ENCODE results near the gene ASPN.
"Not testable (repeated sequence)": the region's sequence is repeated elsewhere in the genome, so short reads cannot be mapped to it uniquely, and the experiment has no call there.

ASPN gene

DNA sequence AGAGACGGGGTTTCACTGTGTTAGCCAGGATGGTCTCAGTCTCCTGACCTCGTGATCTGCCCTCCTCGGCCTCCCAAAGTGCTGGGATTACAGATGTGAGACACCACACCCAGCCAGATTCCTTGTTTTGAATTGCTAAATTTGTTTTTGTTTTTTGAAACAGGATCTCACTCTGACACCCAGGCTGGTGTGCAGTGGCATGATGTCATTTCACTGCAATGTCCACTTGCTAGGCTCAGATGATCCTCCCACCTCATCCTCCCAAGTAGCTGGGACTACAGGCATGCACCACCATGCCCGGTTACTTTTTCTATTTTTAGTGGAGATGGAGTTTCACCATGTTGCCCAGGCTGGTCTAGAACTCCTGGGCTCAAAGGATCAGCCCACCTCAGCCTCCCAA lies 71.1 kb downstream of the ASPN start:
- not testable (repeated sequence) for DNase-seq (ENCODE audit: low read depth in 2 of 2)

DNA sequence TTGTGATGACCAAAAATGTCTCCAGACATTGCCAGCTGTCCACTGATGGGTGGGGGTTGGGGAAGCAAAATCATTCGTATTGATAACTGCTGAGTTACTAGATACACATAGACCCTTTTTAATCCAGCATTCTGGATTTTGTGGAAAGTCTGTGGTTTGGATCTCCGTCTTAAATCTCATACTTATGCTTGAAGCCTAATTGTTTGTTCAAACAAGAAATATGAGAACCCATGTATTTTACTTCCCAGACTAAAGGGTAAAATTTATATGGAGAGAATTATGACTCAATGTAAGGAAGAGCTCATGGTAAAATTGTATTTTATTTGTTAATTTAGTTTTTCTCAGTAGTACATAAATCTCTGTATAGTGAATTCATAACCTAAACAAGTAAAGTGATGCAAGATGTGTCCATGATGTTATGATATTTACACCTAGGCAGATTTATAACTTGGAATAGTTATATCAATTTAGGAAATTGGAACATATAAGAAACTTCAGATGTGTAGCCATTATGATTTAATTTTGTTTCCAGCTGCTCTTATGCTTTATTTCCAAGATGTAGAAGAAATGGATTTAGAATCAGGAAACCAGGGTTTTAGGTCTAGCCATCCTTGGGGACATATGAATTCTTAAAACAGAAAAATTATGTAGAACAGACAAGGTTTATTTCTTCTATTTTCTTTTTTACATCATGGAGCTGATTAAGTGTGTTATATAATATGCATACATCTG lies 73.4 kb downstream of the ASPN start:
- DNase-seq (ENCODE audit: low read depth in 2 of 2), result no peak

DNA sequence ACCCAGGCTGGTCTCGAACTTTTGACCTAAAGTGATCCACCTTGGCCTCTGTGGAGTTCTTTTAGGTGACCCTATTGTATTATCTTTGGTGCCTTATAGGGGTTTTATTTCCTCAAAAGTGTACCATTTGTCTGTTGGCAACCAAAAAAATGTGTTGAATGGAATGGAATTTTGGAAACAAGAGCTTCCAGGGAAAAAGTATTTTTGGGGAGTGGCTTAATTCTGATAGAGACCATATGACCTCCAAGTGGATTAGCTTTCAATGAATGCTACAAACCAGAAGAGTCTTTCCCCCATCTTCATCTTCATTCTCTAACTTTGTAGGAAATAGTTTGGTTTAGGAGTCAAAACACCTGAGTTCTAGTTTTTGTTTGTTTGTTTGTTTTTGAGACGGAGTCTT lies 74.5 kb downstream of the ASPN start:
- no peak for DNase-seq (ENCODE audit: low read depth in 2 of 2)

DNA sequence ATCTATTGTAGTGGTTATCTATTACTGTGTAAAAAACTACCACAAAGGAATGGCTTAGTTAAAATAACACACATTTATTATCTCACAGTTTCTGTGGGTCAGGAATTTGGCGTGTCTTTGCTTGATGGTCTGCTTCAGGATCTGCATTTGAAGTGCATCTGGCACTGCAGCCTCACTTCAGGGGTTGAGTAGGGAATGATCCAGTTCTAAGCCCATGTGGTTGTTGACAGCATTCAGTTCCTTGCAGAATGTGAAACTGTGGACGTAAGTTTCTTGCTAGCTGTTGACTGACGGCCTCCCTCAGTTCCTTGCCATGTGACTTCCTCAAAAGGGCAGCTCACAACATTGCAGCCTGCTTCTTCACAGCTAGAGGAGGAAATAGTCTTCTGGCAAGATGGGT lies 75.8 kb downstream of the ASPN start:
- no peak for DNase-seq (ENCODE audit: low read depth in 2 of 2)

Measured in stimulated activated CD4-positive, alpha-beta T cell treated with anti-CD3 and anti-CD28 coated beads, Interleukin-15, amount 100 ng/mL, for 48 hours (primary cell).